ENCODE data around the gene AMH. TPM values are rescaled to one million over a fixed set of nuclear protein-coding genes. Genes with fewer than 3 reads are reported as not detected.
A peak's percentile ranks its signal among the peaks of the same experiment; 100 is the strongest.

The AMH gene
- total RNA-seq, 4 donors from 2014 or later, result 0.33 to 4.2 TPM; not detected in 2

GRCh38 chr19:2287585-2288337 is 38.6 kb downstream of the AMH start:
- Histone ChIP-seq H3K36me3 (no peaks in the 10 kb centered on the region), H3K9me3 (no peaks in the 10 kb centered on the region), H3K27ac (no peak overlapping the region), H3K4me3 (replicated peaks in 1 of 3) (no peak overlapping the region), H3K27me3 (peaks cover 23% of the 10 kb centered on the region), H3K4me1 (peaks cover 5 to 23% of the 10 kb centered on the region in 2 donors)
- no peak for DNase-seq
- TF ChIP-seq CTCF (IDR thresholded peaks at IDR 0.05) (no peak), POLR2A (IDR thresholded peaks at IDR 0.05) (no peak)
- intact Hi-C loops (cut with DNase I), result no loop called here
- WGBS, 2 donors, result 85 to 86% methylated on average over 13 of the region's 13 CpGs

GRCh38 chr19:2288338-2288817 is 39.3 kb downstream of the AMH start:
- Histone ChIP-seq H3K27ac (no peak overlapping the region), H3K4me3 (replicated peaks in 1 of 3) (no peak overlapping the region), H3K27me3 (peaks cover 23% of the 10 kb centered on the region), H3K4me1 (peaks cover 5 to 23% of the 10 kb centered on the region in 2 donors), H3K9me3 (no peaks in the 10 kb centered on the region), H3K36me3 (no peaks in the 10 kb centered on the region)
- TF ChIP-seq POLR2A (IDR thresholded peaks at IDR 0.05), result no peak
- DNase-seq, result no peak
- 83 to 90% methylated on average over 13 to 17 of the region's 17 CpGs for WGBS, 2 donors
- intact Hi-C loops (cut with DNase I), result no loop called here

GRCh38 chr19:2288818-2289713 is 39.9 kb downstream of the AMH start:
- intact Hi-C loops (cut with DNase I), result no loop called here
- Histone ChIP-seq H3K9me3 (no peaks in the 10 kb centered on the region), H3K4me3 (replicated peaks in 1 of 3) (no peak overlapping the region), H3K4me1 (peaks cover 5 to 23% of the 10 kb centered on the region in 2 donors), H3K36me3 (no peaks in the 10 kb centered on the region), H3K27me3 (peaks cover 23% of the 10 kb centered on the region), H3K27ac (no peak overlapping the region)
- no peak for DNase-seq
- TF ChIP-seq CTCF (IDR thresholded peaks at IDR 0.05), result no peak
- TF ChIP-seq POLR2A (IDR thresholded peaks at IDR 0.05), result no peak
- 50 to 53% methylated on average over 13 to 16 of the region's 28 CpGs for WGBS, 2 donors

- 2% methylated on average over 23 of the region's 74 CpGs; no CpG with 5 or more reads in 1 of the 2 donors for WGBS, 2 donors
- H3K27ac ChIP-seq, result no peak overlapping the region
Observed at GRCh38 chr19:2289714-2290435, 40.8 kb downstream of the AMH start.

More at GRCh38 chr19:2289714-2290435, 40.8 kb downstream of the AMH start:
- intact Hi-C loops (cut with DNase I), result no loop called here
- H3K4me3 ChIP-seq (replicated peaks in 1 of 3), result peak overlapping the region in 1 of 3 donors; percentile 28
- peak in 1 of 2 donors; percentile 20 for DNase-seq
- peaks cover 5 to 26% of the 10 kb centered on the region in 2 donors for H3K4me1 ChIP-seq
- TF ChIP-seq CTCF (IDR thresholded peaks at IDR 0.05) (no peak), POLR2A (IDR thresholded peaks at IDR 0.05) (no peak)
- no peaks in the 10 kb centered on the region for H3K36me3 ChIP-seq
- H3K9me3 ChIP-seq, result no peaks in the 10 kb centered on the region
- peaks cover 23% of the 10 kb centered on the region for H3K27me3 ChIP-seq

All from thyroid gland (tissue), 4 donors.